HG03432 (cell line): Measurements from ENCODE around the gene PLOD2.

Experiments
- ATAC-seq: cut with Tn5 transposase; IDR thresholded peaks from one replicate; pipeline ENCODE4 v1.9.1; 2021; ENCODE audit warnings: mild to moderate bottlenecking, moderate library complexity; ENCODE audit not compliant: unreplicated experiment

PLOD2 gene

GRCh38 chr3:146160964-146161662 is at the start of gene PLOD2:
Gene PLOD2 (minus strand): TSS chr3:146161184. CDS start chr3:146160989, 195 bp downstream.
- ATAC-seq: peak; percentile 80

- no peak for ATAC-seq
These were observed 48.4 kb upstream of the PLOD2 start for GRCh38 chr3:146209371-146209770.

GRCh38 chr3:146203776-146204175 is 42.8 kb upstream of the PLOD2 start:
- no peak for ATAC-seq

GRCh38 chr3:146200461-146201220 is 39.7 kb upstream of the PLOD2 start:
- ATAC-seq: no peak

GRCh38 chr3:146199762-146200161 is 38.8 kb upstream of the PLOD2 start:
- no peak for ATAC-seq

GRCh38 chr3:146196789-146197188 is 35.8 kb upstream of the PLOD2 start:
- no peak for ATAC-seq

GRCh38 chr3:146195605-146196004 is 34.6 kb upstream of the PLOD2 start:
- no peak for ATAC-seq

- no peak for ATAC-seq
These were observed 34.0 kb upstream of the PLOD2 start for GRCh38 chr3:146195030-146195429.

GRCh38 chr3:146191051-146191450 is 30.1 kb upstream of the PLOD2 start:
- ATAC-seq: no peak

- peak; percentile 96 for ATAC-seq
These were observed 28.7 kb upstream of the PLOD2 start for GRCh38 chr3:146189519-146190173.

- no peak for ATAC-seq
These were observed 26.5 kb upstream of the PLOD2 start for GRCh38 chr3:146187334-146187950.

- ATAC-seq: no peak
These were observed 23.4 kb upstream of the PLOD2 start for GRCh38 chr3:146184241-146185015.

GRCh38 chr3:146181216-146181615 is 20.2 kb upstream of the PLOD2 start:
- ATAC-seq: no peak

GRCh38 chr3:146180376-146180775 is 19.4 kb upstream of the PLOD2 start:
- no peak for ATAC-seq

GRCh38 chr3:146178006-146178689 is 17.2 kb upstream of the PLOD2 start:
- ATAC-seq: no peak

- no peak for ATAC-seq
These were observed 16.5 kb upstream of the PLOD2 start for GRCh38 chr3:146177519-146177918.

GRCh38 chr3:146177072-146177471 is 16.1 kb upstream of the PLOD2 start:
- no peak for ATAC-seq

- ATAC-seq: no peak
These were observed 11.6 kb upstream of the PLOD2 start for GRCh38 chr3:146172586-146172985.

- ATAC-seq: no peak
These were observed 9.6 kb upstream of the PLOD2 start for GRCh38 chr3:146170591-146170990.

- ATAC-seq: no peak
These were observed 8.9 kb upstream of the PLOD2 start for GRCh38 chr3:146169891-146170290.
